H1 (cell line): Measurements from ENCODE around the gene RALY. TPM values are rescaled to one million over a fixed set of nuclear protein-coding genes. Genes with fewer than 3 reads are reported as not detected.

Source experiments
- CTCF ChIA-PET: fragments of 300-600 bp; sonication (Branson Sonifier 250); formaldehyde crosslinking; loops from one replicate; lab custom pipeline; 2021; ENCODE audit not compliant: partially characterized antibody; lab: Charles Lee
- POLR2A ChIA-PET: fragments of 300-600 bp; sonication (Branson Sonifier 250); formaldehyde crosslinking; loops from one replicate; lab custom pipeline; 2021; ENCODE audit warnings: inconsistent platforms; ENCODE audit not compliant: partially characterized antibody; lab: Charles Lee
- DNase-seq, 2 experiments: peaks; one replicate each; pipeline versions ENCODE4 v3.0.0 to v3.0.0-alpha.2; 2010 to 2022; ENCODE audit warnings: low spot score in 2 of 2, low read depth in 1 of 2, mixed read lengths in 1 of 2
- FAIRE-seq: peaks from 2 replicates; lab custom pipeline; 2011; peaks lifted over from hg19 to GRCh38; lab: Jason Lieb, UNC
- H2AFZ ChIP-seq: 2 replicates; pipeline ENCODE4 v1.8.1; 2012; ENCODE audit warnings: low read length, inconsistent platforms
- H2AK5ac ChIP-seq: 2 replicates; pipeline ENCODE4 v1.6.1; 2013; ENCODE audit warnings: low read depth, low read length
- H2BK120ac ChIP-seq: replicated peaks from 2 replicates; pipeline ENCODE3; 2013; ENCODE audit warnings: low read depth, low read length, inconsistent platforms
- H2BK12ac ChIP-seq: 2 replicates; pipeline ENCODE4 v1.6.1; 2013; ENCODE audit warnings: low read depth, low read length
- H2BK15ac ChIP-seq: 2 replicates; pipeline ENCODE4 v1.6.1; 2013; ENCODE audit warnings: low read length
- H2BK20ac ChIP-seq: 2 replicates; pipeline ENCODE4 v1.6.1; 2013; ENCODE audit warnings: low read length
- H2BK5ac ChIP-seq: 2 replicates; pipeline ENCODE4 v1.6.1; 2013; ENCODE audit warnings: low read depth, low read length
- H3K14ac ChIP-seq: 2 replicates; pipeline ENCODE4 v1.6.1; 2013; ENCODE audit warnings: inconsistent platforms; ENCODE audit not compliant: insufficient read length
- H3K18ac ChIP-seq: 2 replicates; pipeline ENCODE4 v1.6.1; 2013; ENCODE audit warnings: low read length; ENCODE audit errors: extremely low read depth
- H3K23ac ChIP-seq: 2 replicates; pipeline ENCODE4 v1.6.1; 2013; ENCODE audit warnings: inconsistent platforms; ENCODE audit not compliant: insufficient read length
- H3K23me2 ChIP-seq: 2 replicates; pipeline ENCODE4 v1.6.1; 2013; ENCODE audit warnings: low read depth, low read length
- H3K27ac ChIP-seq: 2 replicates; pipeline ENCODE4 v1.6.1; 2011; ENCODE audit warnings: low read depth, low read length, inconsistent platforms
- H3K27me3 ChIP-seq, 4 experiments: replicated peaks in 1 of 4; 1 replicate in 1 of 4; 2 replicates in 3 of 4; pipeline versions ENCODE4 v1.6.1 to v1.8.1; 2011 to 2013; ENCODE audit warnings: low read length in 3 of 4, mild to moderate bottlenecking in 3 of 4, inconsistent platforms in 2 of 4, mixed read lengths in 2 of 4, moderate library complexity in 1 of 4; ENCODE audit not compliant: control insufficient read depth in 3 of 4, insufficient read depth in 3 of 4; ENCODE audit errors: extremely low read depth in 1 of 4
- H3K36me3 ChIP-seq, 4 experiments: 2 replicates each; pipeline versions ENCODE4 v1.6.1 to v1.8.1; 2011 to 2013; ENCODE audit warnings: mild to moderate bottlenecking in 4 of 4, low read length in 3 of 4, moderate library complexity in 2 of 4, control low read depth in 1 of 4, inconsistent platforms in 1 of 4; ENCODE audit not compliant: insufficient read depth in 4 of 4, control insufficient read depth in 2 of 4
- H3K4ac ChIP-seq: replicated peaks from 2 replicates; pipeline ENCODE3; 2013; ENCODE audit warnings: low read length, low read depth, mixed read lengths, inconsistent platforms; ENCODE audit not compliant: insufficient read length
- H3K4me1 ChIP-seq, 4 experiments: replicated peaks in 1 of 4; 1 replicate in 1 of 4; 2 replicates in 3 of 4; pipeline versions ENCODE4 v1.6.1 to v1.8.1; 2011 to 2013; ENCODE audit warnings: low read length in 3 of 4, inconsistent platforms in 2 of 4, mixed read lengths in 1 of 4; ENCODE audit not compliant: insufficient read depth in 4 of 4, control insufficient read depth in 3 of 4
- H3K4me2 ChIP-seq, 2 experiments: 2 replicates each; pipeline versions ENCODE4 v1.6.1 to v1.8.1; 2011 to 2013; ENCODE audit warnings: low read depth in 2 of 2, low read length in 2 of 2, control low read depth in 1 of 2, inconsistent platforms in 1 of 2, mild to moderate bottlenecking in 1 of 2; ENCODE audit not compliant: insufficient read depth in 1 of 2
- H3K4me3 ChIP-seq, 4 experiments: fragments of 200-600, 300-600 bp in 1 of 4; sonication (generic), shearing (Covaris generic), sonication (Bioruptor Twin) in 1 of 4; 2 replicates each; pipeline versions ENCODE4 v1.5.1 to v1.8.1; 2011 to 2016; ENCODE audit warnings: low read length in 4 of 4, low read depth in 3 of 4, control low read depth in 2 of 4, inconsistent platforms in 2 of 4, mild to moderate bottlenecking in 2 of 4, mixed read lengths in 1 of 4, moderate library complexity in 1 of 4; ENCODE audit not compliant: insufficient read depth in 2 of 4; ENCODE audit errors: extremely low read depth in 1 of 4
- H3K56ac ChIP-seq: replicated peaks from 2 replicates; pipeline ENCODE3; 2013; ENCODE audit warnings: low read depth, mild to moderate bottlenecking, mixed read lengths, low read length, inconsistent platforms; ENCODE audit not compliant: insufficient read length
- H3K79me1 ChIP-seq: 2 replicates; pipeline ENCODE4 v1.6.1; 2013; ENCODE audit warnings: low read depth, low read length, control low read depth
- H3K79me2 ChIP-seq, 2 experiments: 2 replicates each; pipeline versions ENCODE4 v1.6.1 to v1.8.1; 2012 to 2013; ENCODE audit warnings: low read length in 2 of 2, mild to moderate bottlenecking in 2 of 2, inconsistent platforms in 1 of 2; ENCODE audit not compliant: insufficient read depth in 2 of 2, control insufficient read depth in 1 of 2
- H3K9ac ChIP-seq, 4 experiments: replicated peaks in 1 of 4; 1 replicate in 1 of 4; 2 replicates in 3 of 4; pipeline versions ENCODE4 v1.6.1 to v1.8.1; 2011 to 2013; ENCODE audit warnings: low read depth in 3 of 4, low read length in 3 of 4, control low read depth in 2 of 4, mild to moderate bottlenecking in 2 of 4, moderate library complexity in 2 of 4, inconsistent platforms in 1 of 4; ENCODE audit errors: extremely low read depth in 1 of 4
- H3K9me3 ChIP-seq, 2 experiments: 2 replicates each; pipeline versions ENCODE4 v1.6.1 to v1.8.1; 2012 to 2013; ENCODE audit warnings: mild to moderate bottlenecking in 2 of 2, moderate library complexity in 2 of 2, control low read depth in 1 of 2, inconsistent platforms in 1 of 2, low read depth in 1 of 2, low read length in 1 of 2, mixed read lengths in 1 of 2; ENCODE audit not compliant: insufficient read depth in 2 of 2
- H4K20me1 ChIP-seq, 2 experiments: replicated peaks in 1 of 2; 2 replicates each; pipeline versions ENCODE3 to v1.8.1; 2011 to 2013; ENCODE audit warnings: inconsistent platforms in 2 of 2, low read length in 2 of 2, mild to moderate bottlenecking in 1 of 2; ENCODE audit not compliant: insufficient read depth in 2 of 2, control insufficient read depth in 1 of 2
- H4K5ac ChIP-seq: 2 replicates; pipeline ENCODE4 v1.6.1; 2013; ENCODE audit warnings: low read length, low read depth, mixed read lengths, inconsistent platforms; ENCODE audit not compliant: insufficient read length
- H4K8ac ChIP-seq: 2 replicates; pipeline ENCODE4 v1.8.0; 2013; ENCODE audit warnings: mild to moderate bottlenecking, moderate library complexity, low read length, inconsistent platforms; ENCODE audit not compliant: insufficient read depth; ENCODE audit errors: extremely low read depth
- H4K91ac ChIP-seq: replicated peaks from 2 replicates; pipeline ENCODE3; 2013; ENCODE audit warnings: low read length, mixed read lengths, inconsistent platforms; ENCODE audit not compliant: insufficient read length
- WGBS, 2 experiments: shearing (Covaris generic) in 1 of 2; methylation state at CpG; one replicate each; pipeline versions ENCODE4 v1.1.6 to v1.1.7; 2013 to 2015; ENCODE audit warnings: low lambda C conversion rate in 2 of 2, mixed read lengths in 2 of 2, inconsistent platforms in 1 of 2, low coverage in 1 of 2, missing lambda C conversion rate in 1 of 2; ENCODE audit not compliant: insufficient replicate concordance in 2 of 2, insufficient coverage in 1 of 2, insufficient read length in 1 of 2; ENCODE audit errors: extremely low coverage in 1 of 2, missing lambda C conversion rate in 1 of 2; 5-methylcytosine and 5-hydroxymethylcytosine counted together
- polyA plus RNA-seq, 7 experiments: library from polyadenylated mRNA; depleted of rRNA in 3 of 7; stranded (reverse) in 5 of 7; unstranded in 2 of 7; fragments of >200 nt in 5 of 7; fragments of 200-250 nt in 2 of 7; gene quantifications; 1 replicate in 5 of 7; 2 replicates in 1 of 7; 4 replicates in 1 of 7; pipeline versions ENCODE4 v1.2.1 to v1.2.3, GENCODE V29; 2011 to 2013; ENCODE audit warnings: missing spikeins in 2 of 7, mixed read lengths in 2 of 7
- total RNA-seq: library from RNA; stranded (reverse); fragmentation: NEBNext Ultra II Directional; extraction: Animal tissue kit (Norgen Biotek cat#: 25700); gene quantifications from 2 replicates; pipeline ENCODE4 v1.2.1, GENCODE V29; 2021

Gene RALY
- total and polyA plus RNA-seq, 2 of the 8 experiments (the other 6 are each of a cell fraction or from before 2014, with no cell fraction given) = 133 to 148 TPM

- no peak overlapping the region for H2BK20ac ChIP-seq
Measured at GRCh38 chr20:34074101-34074760, 80.5 kb downstream of the RALY start.

More at GRCh38 chr20:34074101-34074760, 80.5 kb downstream of the RALY start:
- Histone ChIP-seq H2AFZ (no peak overlapping the region), H3K79me1 (peaks cover 3% of the 10 kb centered on the region; the same call in 1 of the 2 replicates), H3K4me1 (peaks cover 0 to 5% (median 1%) of the 10 kb centered on the region in 4 experiments; a peak in 3 of 7 replicates), H3K23ac (no peak overlapping the region), H2BK15ac (no peak overlapping the region), H2AK5ac (no peak overlapping the region), H3K9me3 (no peaks in the 10 kb centered on the region), H3K4me3 (no peak overlapping the region), H3K4me2 (no peak overlapping the region), H3K14ac (no peak overlapping the region), H3K56ac (no peak overlapping the region), H2BK120ac (no peak overlapping the region), H3K9ac (no peak overlapping the region), H3K36me3 (peaks cover 0 to 22% (median 3%) of the 10 kb centered on the region in 4 experiments; a peak in 6 of 8 replicates), H4K5ac (no peak overlapping the region), H2BK12ac (no peak overlapping the region), H3K27me3 (no peaks in the 10 kb centered on the region), H4K20me1 (peaks cover 9 to 17% of the 10 kb centered on the region in 2 experiments), H4K91ac (no peak overlapping the region), H3K23me2 (no peaks in the 10 kb centered on the region; the same call in 1 of the 2 replicates), H3K27ac (no peak overlapping the region), H3K79me2 (peaks cover 0 to 23% of the 10 kb centered on the region in 2 experiments; a peak in 2 of 4 replicates), H3K18ac (no peak overlapping the region), H2BK5ac (peak overlapping the region; percentile 73; the same call in 1 of the 2 replicates), H3K4ac (no peak overlapping the region), H4K8ac (no peak overlapping the region)
- DNase-seq (no peak), FAIRE-seq (no peak)
- CTCF ChIA-PET = interaction anchor here (0.6 to 2.9 kb wide), 9 partner anchors 12 to 282 kb away, joined by 3 to 10 read pairs (median 3); no protein-coding TSS in a partner anchor
- 84% methylated on average over 5 of the region's 7 CpGs; no CpG with 5 or more reads in 1 of the 2 experiments for WGBS, 2 experiments
- POLR2A ChIA-PET = interaction anchor here (1.3 to 1.4 kb wide), 3 partner anchors 20 to 38 kb away, joined by 3 to 13 read pairs (median 3); partner anchors contain the start of gene EIF2S2
